GM12873 (cell line): ENCODE results near the gene TM9SF2.

Source experiments
- CTCF ChIP-seq: IDR thresholded peaks from 2 replicates; pipeline ENCODE4 v1.5.1; 2012; ENCODE audit warnings: low read depth, mild to moderate bottlenecking, moderate library complexity, low read length, control low read depth; ENCODE audit not compliant: insufficient read depth; ENCODE audit errors: missing control alignments

Gene TM9SF2

GRCh38 chr13:99509479-99509878 lies 8.2 kb downstream of the TM9SF2 start:
- TF ChIP-seq CTCF = no peak

GRCh38 chr13:99514801-99515200 lies 13.5 kb downstream of the TM9SF2 start:
- TF ChIP-seq CTCF = no peak

GRCh38 chr13:99516153-99516929 lies 15.1 kb downstream of the TM9SF2 start:
- no peak for TF ChIP-seq CTCF

- TF ChIP-seq CTCF = no peak
Measured at GRCh38 chr13:99517577-99517976, 16.3 kb downstream of the TM9SF2 start.

GRCh38 chr13:99517984-99518383 lies 16.7 kb downstream of the TM9SF2 start:
- TF ChIP-seq CTCF = no peak

GRCh38 chr13:99522298-99522697 lies 21.0 kb downstream of the TM9SF2 start:
- no peak for TF ChIP-seq CTCF

GRCh38 chr13:99523838-99524237 lies 22.6 kb downstream of the TM9SF2 start:
- no peak for TF ChIP-seq CTCF

- TF ChIP-seq CTCF = no peak
Measured at GRCh38 chr13:99525967-99526366, 24.7 kb downstream of the TM9SF2 start.
